HEK293 (cell line): ENCODE measurements around the gene MMP1.

ENCODE experiments used
- CTCF ChIA-PET: fragments of 350-600 bp; formaldehyde crosslinking; extraction: SDS; loops from one replicate; lab custom pipeline; 2021; ENCODE audit warnings: antibody characterized with exemption; lab: Yijun Ruan, JAX
- POLR2A ChIA-PET: fragments of 300-600 bp; formaldehyde crosslinking; extraction: SDS; loops from one replicate; lab custom pipeline; 2020; ENCODE audit warnings: antibody characterized with exemption, inconsistent platforms; lab: Yijun Ruan, JAX
- H3K27ac ChIP-seq: fragments of 200-500 bp; sonication (Bioruptor generic); 2 replicates; pipeline ENCODE4 v1.5.1; 2014; ENCODE audit warnings: low read depth, low read length, control low read depth, inconsistent platforms; ENCODE audit errors: extremely low read depth
- H3K36me3 ChIP-seq, 2 experiments: fragments of 200-500 bp in 1 of 2; sonication (Bioruptor generic) in 1 of 2; 1 replicate in 1 of 2; 2 replicates in 1 of 2; pipeline ENCODE4 v1.5.1; 2014 to 2017; ENCODE audit warnings: inconsistent platforms in 2 of 2, low read length in 2 of 2; ENCODE audit not compliant: control insufficient read depth in 2 of 2, insufficient read depth in 1 of 2
- H3K4me1 ChIP-seq: fragments of 200-500 bp; sonication (Bioruptor generic); 2 replicates; pipeline ENCODE4 v1.5.1; 2014; ENCODE audit warnings: mild to moderate bottlenecking, low read length, inconsistent platforms; ENCODE audit not compliant: control insufficient read depth, insufficient read depth
- H3K4me3 ChIP-seq: 2 replicates; pipeline ENCODE4 v1.5.1; 2011; ENCODE audit warnings: low read depth, mild to moderate bottlenecking, control low read depth, low read length, moderate library complexity
- H3K9me3 ChIP-seq: fragments of 200-500 bp; sonication (Bioruptor generic); 2 replicates; pipeline ENCODE4 v1.5.1; 2014; ENCODE audit warnings: low read depth, low read length, inconsistent platforms; ENCODE audit not compliant: control insufficient read depth, insufficient read depth
- HOXD13 ChIP-seq: sonication (generic); formaldehyde crosslinking; IDR thresholded peaks from 2 replicates; pipeline ENCODE4 v1.8.0; 2022; ENCODE audit warnings: missing genetic modification reagents, borderline replicate concordance
- KLF16 ChIP-seq: fragments of 450-650 bp; formaldehyde crosslinking; IDR thresholded peaks from 2 replicates; pipeline ENCODE4 v1.5.1; 2017; ENCODE audit warnings: missing biosample characterization, missing genetic modification characterization
- MZF1 ChIP-seq: fragments of 450-650 bp; formaldehyde crosslinking; IDR thresholded peaks from 2 replicates; pipeline ENCODE4 v1.5.1; 2017; ENCODE audit warnings: missing biosample characterization, missing genetic modification characterization, borderline replicate concordance
- SCRT2 ChIP-seq: fragments of 450-650 bp; formaldehyde crosslinking; IDR thresholded peaks from 2 replicates; pipeline ENCODE4 v1.5.1; 2016; ENCODE audit warnings: missing biosample characterization, missing genetic modification characterization
- SP7 ChIP-seq: fragments of 450-650 bp; formaldehyde crosslinking; IDR thresholded peaks from 2 replicates; pipeline ENCODE4 v1.5.1; 2016; ENCODE audit warnings: missing biosample characterization, missing genetic modification characterization
- ZBTB21 ChIP-seq: fragments of 450-650 bp; formaldehyde crosslinking; IDR thresholded peaks from 2 replicates; pipeline ENCODE4 v1.5.1; 2017; ENCODE audit warnings: missing biosample characterization, missing genetic modification characterization
- ZBTB49 ChIP-seq: fragments of 450-650 bp; formaldehyde crosslinking; IDR thresholded peaks from 2 replicates; pipeline ENCODE4 v1.5.1; 2016; ENCODE audit warnings: missing biosample characterization, missing genetic modification characterization, low read depth
- ZFP37 ChIP-seq: fragments of 450-650 bp; formaldehyde crosslinking; IDR thresholded peaks from 2 replicates; pipeline ENCODE4 v1.5.1; 2016; ENCODE audit warnings: missing biosample characterization, missing genetic modification characterization
- ZNF132 ChIP-seq: fragments of 450-650 bp; formaldehyde crosslinking; IDR thresholded peaks from 2 replicates; pipeline ENCODE4 v1.5.1; 2017; ENCODE audit warnings: missing biosample characterization, missing genetic modification characterization, borderline replicate concordance
- ZNF155 ChIP-seq: fragments of 450-650 bp; formaldehyde crosslinking; IDR thresholded peaks from 2 replicates; pipeline ENCODE4 v1.5.1; 2016; ENCODE audit warnings: missing biosample characterization, missing genetic modification characterization
- ZNF157 ChIP-seq: fragments of 450-650 bp; formaldehyde crosslinking; IDR thresholded peaks from 2 replicates; pipeline ENCODE4 v1.5.1; 2016; ENCODE audit warnings: missing biosample characterization, missing genetic modification characterization
- ZNF211 ChIP-seq: fragments of 450-650 bp; formaldehyde crosslinking; IDR thresholded peaks from 2 replicates; pipeline ENCODE4 v1.5.1; 2016; ENCODE audit warnings: low read depth, missing biosample characterization, missing genetic modification characterization
- ZNF416 ChIP-seq: fragments of 450-650 bp; formaldehyde crosslinking; IDR thresholded peaks from 2 replicates; pipeline ENCODE4 v1.5.1; 2016; ENCODE audit warnings: missing biosample characterization, missing genetic modification characterization
- ZNF423 ChIP-seq: fragments of 450-650 bp; formaldehyde crosslinking; IDR thresholded peaks from 2 replicates; pipeline ENCODE4 v1.5.1; 2016; ENCODE audit warnings: missing biosample characterization, missing genetic modification characterization
- ZNF548 ChIP-seq: fragments of 450-650 bp; formaldehyde crosslinking; IDR thresholded peaks from 2 replicates; pipeline ENCODE4 v1.5.1; 2016; ENCODE audit warnings: missing biosample characterization, missing genetic modification characterization
- ZNF555 ChIP-seq: fragments of 450-650 bp; formaldehyde crosslinking; conservative IDR thresholded peaks from 2 replicates; pipeline ENCODE4 v1.5.1; 2017; ENCODE audit warnings: missing biosample characterization, mild to moderate bottlenecking, missing genetic modification characterization, inconsistent platforms
- ZNF561 ChIP-seq: fragments of 450-650 bp; IDR thresholded peaks from 2 replicates; pipeline ENCODE4 v1.5.1; 2018; ENCODE audit warnings: missing biosample characterization, missing genetic modification characterization, borderline replicate concordance
- ZNF571 ChIP-seq: fragments of 450-650 bp; formaldehyde crosslinking; IDR thresholded peaks from 2 replicates; pipeline ENCODE4 v1.5.0; 2017; ENCODE audit warnings: missing biosample characterization, missing genetic modification characterization
- ZNF621 ChIP-seq: fragments of 450-650 bp; formaldehyde crosslinking; IDR thresholded peaks from 2 replicates; pipeline ENCODE4 v1.5.1; 2017; ENCODE audit warnings: missing biosample characterization, missing genetic modification characterization
- ZNF654 ChIP-seq: fragments of 450-650 bp; formaldehyde crosslinking; IDR thresholded peaks from 2 replicates; pipeline ENCODE4 v1.5.1; 2016; ENCODE audit warnings: low read depth, missing biosample characterization, missing genetic modification characterization
- ZNF701 ChIP-seq: fragments of 450-650 bp; formaldehyde crosslinking; IDR thresholded peaks from 2 replicates; pipeline ENCODE4 v1.5.1; 2016; ENCODE audit warnings: missing biosample characterization, missing genetic modification characterization
- ZSCAN30 ChIP-seq: fragments of 450-650 bp; IDR thresholded peaks from 2 replicates; pipeline ENCODE4 v1.5.1; 2018; ENCODE audit warnings: missing biosample characterization, mild to moderate bottlenecking, missing genetic modification characterization, moderate library complexity
- TF ChIP-seq, protein P1 (sequence below): fragments of 450-650 bp; formaldehyde crosslinking; IDR thresholded peaks from 2 replicates; pipeline ENCODE4 v1.5.1; 2016; ENCODE audit warnings: missing biosample characterization, missing genetic modification characterization
- TF ChIP-seq, protein P2 (sequence below): fragments of 450-650 bp; formaldehyde crosslinking; IDR thresholded peaks from 2 replicates; pipeline ENCODE4 v1.5.1; 2016; ENCODE audit warnings: missing biosample characterization, missing genetic modification characterization
- TF ChIP-seq, protein P3 (sequence below): fragments of 450-650 bp; formaldehyde crosslinking; IDR thresholded peaks from 2 replicates; pipeline ENCODE4 v1.5.1; 2016; ENCODE audit warnings: missing biosample characterization, missing genetic modification characterization

MMP1 gene

DNA sequence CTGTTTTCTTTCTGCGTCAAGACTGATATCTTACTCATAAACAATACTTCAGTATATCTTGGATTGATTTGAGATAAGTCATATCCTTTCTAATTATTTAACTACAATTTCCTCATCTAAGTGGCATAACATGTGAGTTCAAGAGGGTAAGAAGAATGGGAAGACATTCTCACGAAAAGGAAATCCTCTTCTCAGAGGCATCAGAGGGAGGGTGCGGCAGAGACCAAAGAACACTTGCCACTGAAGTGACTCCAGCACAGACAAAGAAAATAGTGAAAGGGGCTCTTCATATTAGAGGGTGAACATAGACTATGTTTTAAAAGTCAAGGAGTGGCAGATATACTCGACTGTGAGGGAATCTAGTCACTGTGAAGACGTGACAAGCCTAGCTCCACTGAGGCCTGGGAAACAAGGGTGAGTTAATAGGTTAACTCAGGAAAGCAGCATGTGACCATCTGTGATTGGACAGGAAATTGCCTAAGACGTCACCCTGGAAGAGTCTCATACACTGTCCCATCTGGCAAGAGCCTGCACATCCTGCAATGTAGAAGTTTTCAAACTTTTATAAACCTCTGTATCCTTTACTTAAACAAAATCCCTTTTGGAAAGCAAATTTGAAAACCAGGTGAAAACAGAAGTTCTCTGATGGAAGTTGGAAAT, 1.9 kb upstream of the MMP1 start:
- TF ChIP-seq ZNF654 (tag by site-specific recombination) (no peak), ZNF155 (tag by site-specific recombination) (no peak), HOXD13 (CRISPR knock-in tag) (no peak), ZNF211 (no peak), ZNF548 (tag by site-specific recombination) (no peak), MZF1 (tag by site-specific recombination) (no peak), ZNF561 (tag by site-specific recombination) (no peak), ZNF571 (no peak), ZBTB49 (no peak), ZNF132 (tag by site-specific recombination) (no peak)
- TF ChIP-seq, protein P1, sequence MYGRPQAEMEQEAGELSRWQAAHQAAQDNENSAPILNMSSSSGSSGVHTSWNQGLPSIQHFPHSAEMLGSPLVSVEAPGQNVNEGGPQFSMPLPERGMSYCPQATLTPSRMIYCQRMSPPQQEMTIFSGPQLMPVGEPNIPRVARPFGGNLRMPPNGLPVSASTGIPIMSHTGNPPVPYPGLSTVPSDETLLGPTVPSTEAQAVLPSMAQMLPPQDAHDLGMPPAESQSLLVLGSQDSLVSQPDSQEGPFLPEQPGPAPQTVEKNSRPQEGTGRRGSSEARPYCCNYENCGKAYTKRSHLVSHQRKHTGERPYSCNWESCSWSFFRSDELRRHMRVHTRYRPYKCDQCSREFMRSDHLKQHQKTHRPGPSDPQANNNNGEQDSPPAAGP (tag by site-specific recombination): no peak
- TF ChIP-seq, protein P2, sequence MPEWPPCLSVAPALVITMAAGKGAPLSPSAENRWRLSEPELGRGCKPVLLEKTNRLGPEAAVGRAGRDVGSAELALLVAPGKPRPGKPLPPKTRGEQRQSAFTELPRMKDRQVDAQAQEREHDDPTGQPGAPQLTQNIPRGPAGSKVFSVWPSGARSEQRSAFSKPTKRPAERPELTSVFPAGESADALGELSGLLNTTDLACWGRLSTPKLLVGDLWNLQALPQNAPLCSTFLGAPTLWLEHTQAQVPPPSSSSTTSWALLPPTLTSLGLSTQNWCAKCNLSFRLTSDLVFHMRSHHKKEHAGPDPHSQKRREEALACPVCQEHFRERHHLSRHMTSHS (tag by site-specific recombination): no peak
- TF ChIP-seq, protein P3, sequence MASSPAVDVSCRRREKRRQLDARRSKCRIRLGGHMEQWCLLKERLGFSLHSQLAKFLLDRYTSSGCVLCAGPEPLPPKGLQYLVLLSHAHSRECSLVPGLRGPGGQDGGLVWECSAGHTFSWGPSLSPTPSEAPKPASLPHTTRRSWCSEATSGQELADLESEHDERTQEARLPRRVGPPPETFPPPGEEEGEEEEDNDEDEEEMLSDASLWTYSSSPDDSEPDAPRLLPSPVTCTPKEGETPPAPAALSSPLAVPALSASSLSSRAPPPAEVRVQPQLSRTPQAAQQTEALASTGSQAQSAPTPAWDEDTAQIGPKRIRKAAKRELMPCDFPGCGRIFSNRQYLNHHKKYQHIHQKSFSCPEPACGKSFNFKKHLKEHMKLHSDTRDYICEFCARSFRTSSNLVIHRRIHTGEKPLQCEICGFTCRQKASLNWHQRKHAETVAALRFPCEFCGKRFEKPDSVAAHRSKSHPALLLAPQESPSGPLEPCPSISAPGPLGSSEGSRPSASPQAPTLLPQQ: no peak
- Histone ChIP-seq H3K27ac (no peak overlapping the region), H3K36me3 (no peaks in the 10 kb centered on the region), H3K4me3 (no peak overlapping the region), H3K4me1 (no peaks in the 10 kb centered on the region), H3K9me3 (no peaks in the 10 kb centered on the region)
- ChIA-PET POLR2A (no interaction called here), CTCF (no interaction called here)

DNA sequence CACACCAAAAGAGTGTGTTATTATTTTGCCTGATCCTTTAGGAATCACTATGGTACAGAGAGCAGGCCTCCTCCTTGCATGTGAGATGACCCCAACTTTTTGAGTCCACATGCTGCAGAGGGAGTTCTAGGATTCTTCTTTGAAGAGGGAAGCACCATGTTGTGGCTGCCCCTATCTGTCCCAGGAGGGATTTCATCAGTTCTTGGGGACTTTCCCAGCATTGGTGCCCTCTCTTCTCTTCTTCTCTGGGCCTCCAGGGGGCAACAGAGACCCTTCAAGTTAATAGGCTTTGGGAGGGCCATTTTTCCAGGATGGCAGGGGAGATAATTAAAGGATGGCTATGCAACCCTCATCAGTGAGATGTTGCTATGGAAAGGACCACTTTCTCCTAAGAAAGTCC, 3.6 kb downstream of the MMP1 start:
- no peaks in the 10 kb centered on the region for H3K36me3 ChIP-seq
- no peaks in the 10 kb centered on the region for H3K9me3 ChIP-seq
- CTCF ChIA-PET: interaction anchor here (0.6 to 1.5 kb wide), 8 partner anchors 10 to 485 kb away, joined by 3 to 5 read pairs (median 3); no protein-coding TSS in a partner anchor
- TF ChIP-seq ZBTB21 (tag by site-specific recombination) (no peak), SP7 (no peak), ZNF416 (no peak), ZNF423 (no peak), ZNF157 (tag by site-specific recombination) (no peak), ZSCAN30 (tag by site-specific recombination) (no peak), ZNF621 (no peak), ZNF555 (tag by site-specific recombination) (no peak), KLF16 (tag by site-specific recombination) (no peak), SCRT2 (tag by site-specific recombination) (no peak), ZNF701 (tag by site-specific recombination) (no peak), ZFP37 (no peak)
- no peaks in the 10 kb centered on the region for H3K4me1 ChIP-seq
- no peak overlapping the region for H3K4me3 ChIP-seq
- no peak overlapping the region for H3K27ac ChIP-seq
- POLR2A ChIA-PET: no interaction called here
